GM18511 (cell line): Measurements from ENCODE around the gene DIP2C.
A peak's percentile ranks its signal among the peaks of the same experiment; 100 is the strongest.
"Not testable (repeated sequence)": the region's sequence is repeated elsewhere in the genome, so short reads cannot be mapped to it uniquely, and the experiment has no call there.

Experiments used
- ATAC-seq: cut with Tn5 transposase; IDR thresholded peaks from one replicate; pipeline ENCODE4 v1.9.1; 2021; ENCODE audit warnings: mild to moderate bottlenecking, moderate library complexity; ENCODE audit not compliant: unreplicated experiment

DIP2C gene

GRCh38 chr10:324593-324992 is 364.9 kb downstream of the DIP2C start:
- ATAC-seq = no peak

- ATAC-seq = peak; percentile 100
These were observed 365.7 kb downstream of the DIP2C start for GRCh38 chr10:323651-324293.

- not testable (repeated sequence) for ATAC-seq
These were observed 366.4 kb downstream of the DIP2C start for GRCh38 chr10:323046-323445.

GRCh38 chr10:320771-321170 is 368.7 kb downstream of the DIP2C start:
- ATAC-seq = no peak

GRCh38 chr10:317926-318325 is 371.5 kb downstream of the DIP2C start:
- no peak for ATAC-seq

GRCh38 chr10:317271-317769 is 372.1 kb downstream of the DIP2C start:
- peak; percentile 100 for ATAC-seq

GRCh38 chr10:316390-316789 is 373.1 kb downstream of the DIP2C start:
- ATAC-seq = no peak

GRCh38 chr10:314871-315270 is 374.6 kb downstream of the DIP2C start:
- no peak for ATAC-seq

GRCh38 chr10:314381-314780 is 375.1 kb downstream of the DIP2C start:
- no peak for ATAC-seq

GRCh38 chr10:311901-312665 is 377.4 kb downstream of the DIP2C start:
- ATAC-seq = no peak

- no peak for ATAC-seq
These were observed 378.4 kb downstream of the DIP2C start for GRCh38 chr10:310976-311639.

GRCh38 chr10:310371-310770 is 379.1 kb downstream of the DIP2C start:
- ATAC-seq = no peak

GRCh38 chr10:308572-309085 is 380.8 kb downstream of the DIP2C start:
- ATAC-seq = no peak

- ATAC-seq = no peak
These were observed 381.4 kb downstream of the DIP2C start for GRCh38 chr10:308101-308500.

- no peak for ATAC-seq
These were observed 381.8 kb downstream of the DIP2C start for GRCh38 chr10:307659-308058.

- peak; percentile 61 for ATAC-seq
These were observed 382.7 kb downstream of the DIP2C start for GRCh38 chr10:306675-307185.

- ATAC-seq = no peak
These were observed 383.3 kb downstream of the DIP2C start for GRCh38 chr10:306007-306674.

- ATAC-seq = no peak
These were observed 384.4 kb downstream of the DIP2C start for GRCh38 chr10:305034-305433.

GRCh38 chr10:301536-301935 is 387.9 kb downstream of the DIP2C start:
- no peak for ATAC-seq

GRCh38 chr10:300580-300979 is 388.9 kb downstream of the DIP2C start:
- ATAC-seq = not testable (repeated sequence)

GRCh38 chr10:299969-300368 is 389.5 kb downstream of the DIP2C start:
- ATAC-seq = peak; percentile 77
